Osteocyte (in vitro differentiated cells): Measurements from ENCODE around the gene SLC16A11. TPM values are rescaled to one million over a fixed set of nuclear protein-coding genes. Genes with fewer than 3 reads are reported as not detected.

Source experiments
- DNase-seq: peaks from one replicate; pipeline ENCODE4 v3.0.0; 2021; ENCODE audit warnings: mixed read lengths; ENCODE audit not compliant: unreplicated experiment; ENCODE audit errors: extremely low spot score
- H3K27ac Mint-ChIP-seq: one replicate; pipeline ENCODE4 v1.8.0; 2021; ENCODE audit warnings: mild to moderate bottlenecking, mixed read lengths; ENCODE audit not compliant: unreplicated experiment
- H3K27me3 Mint-ChIP-seq: one replicate; pipeline ENCODE4 v1.8.0; 2021; ENCODE audit warnings: mixed read lengths; ENCODE audit not compliant: unreplicated experiment
- H3K36me3 Mint-ChIP-seq: one replicate; pipeline ENCODE4 v1.8.0; 2021; ENCODE audit warnings: mixed read lengths; ENCODE audit not compliant: unreplicated experiment
- H3K4me1 Mint-ChIP-seq: one replicate; pipeline ENCODE4 v1.8.0; 2021; ENCODE audit warnings: mixed read lengths; ENCODE audit not compliant: unreplicated experiment
- H3K4me3 Mint-ChIP-seq: one replicate; pipeline ENCODE4 v1.8.0; 2021; ENCODE audit warnings: mild to moderate bottlenecking, moderate library complexity, mixed read lengths; ENCODE audit not compliant: unreplicated experiment
- H3K9me3 Mint-ChIP-seq: one replicate; pipeline ENCODE4 v1.8.0; 2021; ENCODE audit warnings: mixed read lengths; ENCODE audit not compliant: unreplicated experiment
- CTCF ChIP-seq: fragments of 200-600 bp; sonication (generic); IDR thresholded peaks from 2 replicates; pipeline ENCODE4 v1.5.0; 2021; ENCODE audit warnings: antibody characterized with exemption, mild to moderate bottlenecking, moderate library complexity
- total RNA-seq: library from RNA; stranded (reverse); gene quantifications from 2 replicates; pipeline ENCODE4 v1.2.1, GENCODE V29; 2021

SLC16A11 gene
- total RNA-seq, 1 donor from 2014 or later: 0.75 TPM

GRCh38 chr17:7011942-7012254 lies 32.0 kb downstream of the SLC16A11 start:
- H3K4me3 Mint-ChIP-seq: peak overlapping the region; percentile 96
- H3K36me3 Mint-ChIP-seq: peaks cover 9% of the 10 kb centered on the region
- H3K27ac Mint-ChIP-seq: peak overlapping the region; percentile 99
- peaks cover 55% of the 10 kb centered on the region for H3K4me1 Mint-ChIP-seq
- no peak for DNase-seq
- no peaks in the 10 kb centered on the region for H3K9me3 Mint-ChIP-seq
- no peak for TF ChIP-seq CTCF
- H3K27me3 Mint-ChIP-seq: no peaks in the 10 kb centered on the region

GRCh38 chr17:7011415-7011814 lies 32.5 kb downstream of the SLC16A11 start:
- DNase-seq: no peak
- no peak for TF ChIP-seq CTCF
- peaks cover 9% of the 10 kb centered on the region for H3K36me3 Mint-ChIP-seq
- no peaks in the 10 kb centered on the region for H3K9me3 Mint-ChIP-seq
- no peaks in the 10 kb centered on the region for H3K27me3 Mint-ChIP-seq
- H3K4me1 Mint-ChIP-seq: peaks cover 55% of the 10 kb centered on the region
- H3K27ac Mint-ChIP-seq: peak overlapping the region; percentile 99
- H3K4me3 Mint-ChIP-seq: peak overlapping the region; percentile 96

DNA sequence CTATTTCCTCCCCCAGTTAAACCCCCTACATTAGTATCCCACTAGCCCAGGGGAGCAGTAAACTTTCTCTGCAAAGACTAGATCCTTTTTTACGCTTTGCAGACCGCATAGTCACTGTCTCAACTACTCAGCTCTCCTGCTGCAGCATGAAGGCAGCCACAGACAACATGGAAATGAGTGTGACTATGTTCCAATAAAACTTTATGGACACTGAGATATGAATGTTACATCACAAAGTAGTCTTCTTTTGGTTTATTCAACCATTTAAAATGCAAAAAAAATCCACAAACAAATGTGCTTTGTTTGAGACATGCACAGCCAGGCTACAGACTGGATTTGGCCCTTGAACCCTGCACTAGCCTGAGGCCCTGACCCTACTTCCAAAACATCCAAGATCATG lies 33.4 kb downstream of the SLC16A11 start:
- no peaks in the 10 kb centered on the region for H3K27me3 Mint-ChIP-seq
- no peak overlapping the region for H3K27ac Mint-ChIP-seq
- H3K4me1 Mint-ChIP-seq: peaks cover 51% of the 10 kb centered on the region
- DNase-seq: no peak
- peak overlapping the region; percentile 96 for H3K4me3 Mint-ChIP-seq
- TF ChIP-seq CTCF: no peak
- no peaks in the 10 kb centered on the region for H3K9me3 Mint-ChIP-seq
- peaks cover 9% of the 10 kb centered on the region for H3K36me3 Mint-ChIP-seq

GRCh38 chr17:7007143-7007542 lies 36.7 kb downstream of the SLC16A11 start:
- Mint-ChIP-seq H3K4me1 (peaks cover 32% of the 10 kb centered on the region), H3K9me3 (no peaks in the 10 kb centered on the region), H3K27ac (no peak overlapping the region), H3K36me3 (peaks cover 13% of the 10 kb centered on the region), H3K4me3 (no peak overlapping the region), H3K27me3 (no peaks in the 10 kb centered on the region)
- no peak for DNase-seq
- TF ChIP-seq CTCF: no peak

- Mint-ChIP-seq H3K27me3 (no peaks in the 10 kb centered on the region), H3K36me3 (peaks cover 25% of the 10 kb centered on the region), H3K4me1 (peaks cover 18% of the 10 kb centered on the region), H3K4me3 (no peak overlapping the region), H3K9me3 (no peaks in the 10 kb centered on the region), H3K27ac (no peak overlapping the region)
- DNase-seq: no peak
- no peak for TF ChIP-seq CTCF
Observed at GRCh38 chr17:7005716-7006115, 38.2 kb downstream of the SLC16A11 start.
